Peyer's patch (tissue), 4 donors: ENCODE results near the gene LPAR1. TPM values are rescaled to one million over a fixed set of nuclear protein-coding genes. Genes with fewer than 3 reads are reported as not detected.

Source experiments
- DNase-seq, 3 donors: peaks; one replicate each; pipeline ENCODE4 v3.0.0-alpha.2; 2017 to 2019
- H3K27ac ChIP-seq, 4 donors: fragments of 200-600 bp; sonication (generic); one replicate each; pipeline ENCODE4 v1.5.1; 2016 to 2019
- H3K27me3 ChIP-seq, 2 donors: fragments of 200-600 bp; sonication (generic); one replicate each; pipeline ENCODE4 v1.5.1; 2019
- H3K36me3 ChIP-seq, 3 donors: fragments of 200-600 bp; sonication (generic); one replicate each; pipeline ENCODE4 v1.5.1; 2016 to 2019
- H3K4me1 ChIP-seq, 4 donors: fragments of 200-600 bp; sonication (generic); one replicate each; pipeline ENCODE4 v1.5.1; 2016 to 2019
- H3K4me3 ChIP-seq, 4 donors: fragments of 200-600 bp; sonication (generic); 1 replicate in 3 of 4; 2 replicates in 1 of 4; pipeline ENCODE4 v1.5.1; 2016 to 2019; ENCODE audit warnings: mild to moderate bottlenecking in 1 of 4
- H3K9me3 ChIP-seq, 4 donors: fragments of 200-600 bp; sonication (generic); one replicate each; pipeline ENCODE4 v1.5.1; 2016 to 2019; ENCODE audit warnings: mild to moderate bottlenecking in 1 of 4
- CTCF ChIP-seq, 6 experiments: fragments of 450-650 bp in 4 of 6; fragments of 200-600 bp in 2 of 6; sonication (generic) in 1 of 6; IDR thresholded peaks; one replicate each; pipeline ENCODE4 v1.5.1; 2017 to 2019; ENCODE audit warnings: antibody characterized with exemption in 6 of 6, mild to moderate bottlenecking in 3 of 6, moderate library complexity in 1 of 6
- POLR2A ChIP-seq, 2 donors: fragments of 450-650 bp; IDR thresholded peaks; one replicate each; pipeline ENCODE4 v1.5.1; 2017; ENCODE audit warnings: antibody characterized with exemption in 2 of 2, mild to moderate bottlenecking in 2 of 2, moderate library complexity in 2 of 2
- total RNA-seq, 4 donors: library from RNA; depleted of rRNA; stranded (reverse); fragments of >200 nt; gene quantifications; one replicate each; pipeline ENCODE4 v1.1.0, GENCODE V29; 2016

Gene LPAR1
- total RNA-seq, 4 donors from 2014 or later = 25.0 to 56.1 (median 31.9) TPM

GRCh38 chr9:110900917-110901316 is 137.4 kb downstream of the LPAR1 start:
- Histone ChIP-seq H3K27ac (peak overlapping the region in 1 of 4 donors; percentile 15), H3K4me3 (no peak overlapping the region), H3K4me1 (no peaks in the 10 kb centered on the region), H3K9me3 (no peaks in the 10 kb centered on the region), H3K27me3 (no peaks in the 10 kb centered on the region), H3K36me3 (no peaks in the 10 kb centered on the region)
- TF ChIP-seq POLR2A (IDR thresholded peaks at IDR 0.05) (no peak), CTCF (IDR thresholded peaks at IDR 0.05) (no peak)
- no peak for DNase-seq

GRCh38 chr9:110900456-110900855 is 137.8 kb downstream of the LPAR1 start:
- Histone ChIP-seq H3K4me3 (no peak overlapping the region), H3K27me3 (no peaks in the 10 kb centered on the region), H3K27ac (no peak overlapping the region), H3K9me3 (no peaks in the 10 kb centered on the region), H3K36me3 (no peaks in the 10 kb centered on the region), H3K4me1 (no peaks in the 10 kb centered on the region)
- TF ChIP-seq CTCF (IDR thresholded peaks at IDR 0.05) (no peak), POLR2A (IDR thresholded peaks at IDR 0.05) (no peak)
- DNase-seq = no peak

- no peaks in the 10 kb centered on the region for H3K36me3 ChIP-seq
- H3K27ac ChIP-seq = no peak overlapping the region
- DNase-seq = no peak
- no peaks in the 10 kb centered on the region for H3K27me3 ChIP-seq
- no peaks in the 10 kb centered on the region for H3K9me3 ChIP-seq
- no peak overlapping the region for H3K4me3 ChIP-seq
- no peaks in the 10 kb centered on the region for H3K4me1 ChIP-seq
- TF ChIP-seq POLR2A (IDR thresholded peaks at IDR 0.05) = no peak
- no peak for TF ChIP-seq CTCF (IDR thresholded peaks at IDR 0.05)
Measured at GRCh38 chr9:110898866-110899265, 139.4 kb downstream of the LPAR1 start.

GRCh38 chr9:110898358-110898757 is 139.9 kb downstream of the LPAR1 start:
- no peak for DNase-seq
- Histone ChIP-seq H3K36me3 (no peaks in the 10 kb centered on the region), H3K27me3 (no peaks in the 10 kb centered on the region), H3K4me3 (no peak overlapping the region), H3K27ac (no peak overlapping the region), H3K9me3 (no peaks in the 10 kb centered on the region), H3K4me1 (no peaks in the 10 kb centered on the region)
- no peak for TF ChIP-seq CTCF (IDR thresholded peaks at IDR 0.05)

GRCh38 chr9:110897943-110898342 is 140.3 kb downstream of the LPAR1 start:
- no peak overlapping the region for H3K4me3 ChIP-seq
- no peaks in the 10 kb centered on the region for H3K27me3 ChIP-seq
- TF ChIP-seq POLR2A (IDR thresholded peaks at IDR 0.05) (no peak), CTCF (IDR thresholded peaks at IDR 0.05) (no peak)
- no peak overlapping the region for H3K27ac ChIP-seq
- no peaks in the 10 kb centered on the region for H3K36me3 ChIP-seq
- H3K9me3 ChIP-seq = no peaks in the 10 kb centered on the region
- no peak for DNase-seq
- H3K4me1 ChIP-seq = no peaks in the 10 kb centered on the region
